Esophagus (tissue), 2 donors: ENCODE results near the gene PLA2G4E. TPM values are rescaled to one million over a fixed set of nuclear protein-coding genes. Genes with fewer than 3 reads are reported as not detected.
A peak's percentile ranks its signal among the peaks of the same experiment; 100 is the strongest.

Source experiments
- H3K27ac ChIP-seq, 2 donors: one replicate each; pipeline ENCODE4 v1.5.1; 2013; ENCODE audit warnings: low read depth in 2 of 2, mild to moderate bottlenecking in 2 of 2, inconsistent platforms in 1 of 2, low read length in 1 of 2, moderate library complexity in 1 of 2
- H3K27me3 ChIP-seq, 2 donors: one replicate each; pipeline ENCODE4 v1.6.1; 2013; ENCODE audit warnings: low read length in 2 of 2, control low read depth in 1 of 2, mild to moderate bottlenecking in 1 of 2; ENCODE audit not compliant: insufficient read depth in 2 of 2, control insufficient read depth in 1 of 2
- H3K36me3 ChIP-seq, 2 donors: one replicate each; pipeline ENCODE4 v1.6.1; 2013; ENCODE audit warnings: low read length in 1 of 2; ENCODE audit not compliant: control insufficient read depth in 2 of 2, insufficient read depth in 2 of 2
- H3K4me1 ChIP-seq, 2 donors: one replicate each; pipeline ENCODE4 v1.6.1; 2013; ENCODE audit warnings: low read length in 1 of 2; ENCODE audit not compliant: control insufficient read depth in 2 of 2, insufficient read depth in 2 of 2
- H3K4me3 ChIP-seq, 2 donors: one replicate each; pipeline ENCODE4 v1.5.1; 2013; ENCODE audit warnings: low read length in 2 of 2, mild to moderate bottlenecking in 2 of 2, low read depth in 1 of 2, moderate library complexity in 1 of 2
- H3K9me3 ChIP-seq, 2 donors: one replicate each; pipeline ENCODE4 v1.6.1; 2013; ENCODE audit warnings: mild to moderate bottlenecking in 2 of 2, low read depth in 1 of 2, low read length in 1 of 2, moderate library complexity in 1 of 2; ENCODE audit not compliant: control insufficient read depth in 2 of 2, insufficient read depth in 1 of 2
- WGBS, 2 donors: extraction: QIAGEN DNeasy Blood & Tissue Kit; methylation state at CpG; one replicate each; pipeline ENCODE4 v1.1.7; 2013; 5-methylcytosine and 5-hydroxymethylcytosine counted together
- polyA plus RNA-seq, 2 donors: library from polyadenylated mRNA; stranded (reverse); fragments of 200-250 nt; gene quantifications; one replicate each; pipeline ENCODE4 v1.2.3, GENCODE V29; 2013
- donor health status: healthy with polysubstance abuse.
- donor health status: Bipolar disorder and iron deficiency.

The PLA2G4E gene
- polyA plus RNA-seq, 2 donors, result 1.2 to 2.5 TPM

DNA sequence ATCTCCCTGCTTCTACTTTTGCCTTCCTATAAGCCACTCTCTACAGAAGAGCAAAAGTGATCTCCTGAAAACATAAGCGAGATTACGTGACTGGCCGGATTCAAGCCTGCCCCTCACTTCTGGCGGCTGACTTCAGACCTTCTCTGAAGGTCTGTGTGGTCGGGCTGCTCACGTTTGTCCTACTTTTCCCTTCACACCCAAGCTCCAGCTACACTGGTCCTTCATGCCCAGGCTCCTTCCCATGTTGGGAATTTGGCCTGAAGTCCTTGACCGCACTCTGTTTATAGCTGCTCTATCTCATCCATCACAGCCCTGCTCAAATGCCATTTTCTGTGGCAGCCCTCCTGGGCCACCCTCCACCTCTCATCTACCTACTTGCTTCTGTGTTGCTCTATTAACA lies 6.7 kb upstream of the PLA2G4E start:
- Histone ChIP-seq H3K9me3 (no peaks in the 10 kb centered on the region), H3K4me1 (peaks cover 0 to 6% of the 10 kb centered on the region in 2 donors), H3K27ac (no peak overlapping the region), H3K36me3 (no peaks in the 10 kb centered on the region), H3K4me3 (no peak overlapping the region), H3K27me3 (no peaks in the 10 kb centered on the region)
- 86 to 87% methylated on average over 7 of the region's 7 CpGs for WGBS, 2 donors

DNA sequence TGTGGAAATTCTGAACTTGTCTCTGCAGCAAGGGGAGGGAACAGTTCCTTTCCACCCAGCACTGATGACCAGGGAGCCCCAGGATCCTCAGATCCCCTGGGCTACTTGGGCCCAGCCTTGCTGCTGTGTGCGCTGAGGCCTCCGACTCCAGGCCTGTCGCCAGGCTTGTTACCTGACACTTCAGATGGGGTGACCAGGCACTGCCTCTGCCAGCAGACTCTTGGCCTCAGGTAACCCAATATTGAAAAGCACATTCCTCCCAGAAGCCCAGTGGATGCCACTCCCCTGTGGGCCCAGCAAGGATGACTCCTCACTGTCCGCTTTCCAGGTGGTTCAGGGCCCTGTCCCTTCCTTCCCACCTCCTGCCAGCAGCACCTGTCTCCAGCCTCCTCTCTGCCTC lies 3.5 kb upstream of the PLA2G4E start:
- Histone ChIP-seq H3K27ac (no peak overlapping the region), H3K4me1 (peaks cover 3 to 8% of the 10 kb centered on the region in 2 donors), H3K36me3 (no peaks in the 10 kb centered on the region), H3K9me3 (no peaks in the 10 kb centered on the region), H3K27me3 (no peaks in the 10 kb centered on the region), H3K4me3 (no peak overlapping the region)
- WGBS, 2 donors, result 70 to 75% methylated on average over 4 of the region's 4 CpGs

DNA sequence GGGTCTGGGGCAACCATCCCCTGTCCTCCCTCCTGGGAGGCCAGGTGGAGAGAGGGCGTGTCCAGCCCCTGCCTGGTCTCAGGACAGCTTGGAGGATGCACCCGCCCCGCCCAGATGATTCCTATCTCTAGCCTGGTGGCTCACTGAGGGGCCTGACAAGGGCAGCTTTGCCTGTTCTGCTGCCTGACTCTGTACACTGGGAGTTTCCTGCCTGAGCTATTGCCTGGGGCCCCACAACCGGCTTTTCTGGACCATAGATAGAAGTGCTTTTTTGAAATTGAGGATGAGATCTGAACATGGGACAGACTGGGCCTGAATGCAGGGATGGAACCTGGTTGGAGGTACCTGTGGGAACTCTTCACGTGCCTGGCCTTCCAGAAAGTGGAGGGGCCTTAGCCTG lies 751 bp upstream of the PLA2G4E start:
- H3K27me3 ChIP-seq, result no peaks in the 10 kb centered on the region
- H3K4me3 ChIP-seq, result no peak overlapping the region
- no peaks in the 10 kb centered on the region for H3K36me3 ChIP-seq
- peak overlapping the region; percentile 56 to 65 for H3K27ac ChIP-seq
- H3K4me1 ChIP-seq, result peaks cover 3 to 8% of the 10 kb centered on the region in 2 donors
- WGBS, 2 donors, result 72 to 82% methylated on average over 5 of the region's 5 CpGs
- no peaks in the 10 kb centered on the region for H3K9me3 ChIP-seq

GRCh38 chr15:42018306-42019224 lies 2.3 kb downstream of the PLA2G4E start:
- H3K27me3 ChIP-seq, result no peaks in the 10 kb centered on the region
- H3K9me3 ChIP-seq, result no peaks in the 10 kb centered on the region
- no peaks in the 10 kb centered on the region for H3K36me3 ChIP-seq
- no peak overlapping the region for H3K27ac ChIP-seq
- WGBS, 2 donors, result 72 to 74% methylated on average over 6 of the region's 6 CpGs
- peaks cover 3 to 5% of the 10 kb centered on the region in 2 donors for H3K4me1 ChIP-seq
- H3K4me3 ChIP-seq, result no peak overlapping the region

- peaks cover 3 to 5% of the 10 kb centered on the region in 2 donors for H3K4me1 ChIP-seq
- no peaks in the 10 kb centered on the region for H3K36me3 ChIP-seq
- 84 to 90% methylated on average over 6 of the region's 6 CpGs for WGBS, 2 donors
- no peak overlapping the region for H3K4me3 ChIP-seq
- H3K9me3 ChIP-seq, result no peaks in the 10 kb centered on the region
- H3K27ac ChIP-seq, result no peak overlapping the region
- no peaks in the 10 kb centered on the region for H3K27me3 ChIP-seq
These were observed 3.9 kb downstream of the PLA2G4E start for GRCh38 chr15:42016971-42017370.

DNA sequence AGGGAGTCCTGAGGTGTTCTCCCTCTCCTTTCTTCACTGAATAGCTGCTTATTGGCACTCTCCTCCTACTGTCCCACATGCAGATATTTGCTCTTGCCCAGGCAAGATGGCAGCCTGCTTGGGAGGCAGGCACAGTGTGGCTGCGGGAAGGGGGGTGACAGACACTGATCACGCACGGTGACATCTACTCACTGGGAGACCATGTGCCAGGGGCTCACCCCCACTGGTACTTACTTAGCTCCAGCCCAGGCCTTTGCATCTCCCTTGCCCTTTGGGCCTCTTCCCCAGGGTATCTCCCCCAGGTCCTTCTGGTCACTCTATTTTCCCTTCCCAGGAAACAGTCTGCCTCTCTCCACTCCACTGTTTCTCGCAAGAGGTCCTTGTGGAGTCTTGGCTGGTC lies 6.4 kb downstream of the PLA2G4E start:
- peaks cover 0 to 6% of the 10 kb centered on the region in 2 donors for H3K4me1 ChIP-seq
- 87 to 96% methylated on average over 4 of the region's 4 CpGs for WGBS, 2 donors

DNA sequence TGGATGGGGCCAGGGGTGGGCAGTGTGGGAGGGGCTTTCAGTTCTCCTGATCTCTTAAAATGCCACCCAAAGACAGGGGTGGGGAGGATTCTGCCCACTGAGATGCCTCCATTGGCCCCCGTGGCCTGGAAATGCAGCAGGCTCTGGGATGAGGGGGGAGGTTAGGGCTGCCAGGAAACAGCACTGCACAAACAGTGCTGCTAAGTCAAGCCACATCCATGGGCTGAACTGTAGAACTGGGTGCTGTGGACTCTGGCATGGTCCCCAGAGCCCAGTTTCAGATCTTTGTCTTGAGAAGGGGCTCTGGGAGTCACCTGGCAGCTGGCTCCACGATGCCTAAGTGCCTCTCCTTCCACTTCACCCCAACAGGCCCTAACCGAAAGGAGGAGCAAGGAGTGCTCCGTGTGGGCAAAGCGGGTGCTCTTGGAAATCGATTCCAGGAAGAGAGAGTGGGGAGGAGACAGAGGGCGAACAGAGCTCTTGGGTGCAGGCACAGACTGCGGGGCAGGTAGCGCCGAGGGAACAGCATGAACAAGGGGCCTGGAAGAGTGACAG lies 7.8 kb downstream of the PLA2G4E start:
- H3K4me1 ChIP-seq, result peaks cover 0 to 6% of the 10 kb centered on the region in 2 donors
- H3K9me3 ChIP-seq, result no peaks in the 10 kb centered on the region
- no peak overlapping the region for H3K4me3 ChIP-seq
- H3K36me3 ChIP-seq, result no peaks in the 10 kb centered on the region
- no peaks in the 10 kb centered on the region for H3K27me3 ChIP-seq
- H3K27ac ChIP-seq, result no peak overlapping the region
- 93% methylated on average over 10 of the region's 10 CpGs for WGBS, 2 donors

More for the DNA sequence above, 6.4 kb downstream of the PLA2G4E start:
- no peaks in the 10 kb centered on the region for H3K27me3 ChIP-seq
- H3K27ac ChIP-seq, result no peak overlapping the region
- H3K4me3 ChIP-seq, result no peak overlapping the region
- H3K36me3 ChIP-seq, result no peaks in the 10 kb centered on the region
- no peaks in the 10 kb centered on the region for H3K9me3 ChIP-seq

DNA sequence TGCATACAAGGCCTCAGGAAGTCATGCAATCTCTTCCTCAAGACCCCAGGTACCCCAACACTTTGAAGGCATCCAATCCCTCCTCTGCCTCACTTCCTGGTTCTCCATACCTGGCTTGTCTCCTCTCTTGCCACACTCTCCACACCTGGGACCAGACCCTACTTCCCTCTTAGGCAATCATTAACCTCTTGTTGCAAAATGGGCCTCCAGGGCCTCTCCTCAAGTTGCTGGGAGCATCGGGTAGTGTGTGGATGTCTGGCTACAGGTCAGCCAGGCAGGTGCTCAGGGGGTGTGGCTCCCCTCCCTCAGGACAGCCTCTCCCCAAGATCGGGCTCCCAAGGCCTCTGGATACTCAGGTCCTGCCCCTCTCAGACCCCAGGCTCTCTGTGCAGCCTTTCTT lies 8.6 kb downstream of the PLA2G4E start:
- Histone ChIP-seq H3K27ac (peak overlapping the region in 1 of 2 donors; percentile 94), H3K9me3 (no peaks in the 10 kb centered on the region), H3K4me1 (peaks cover 0 to 6% of the 10 kb centered on the region in 2 donors), H3K27me3 (no peaks in the 10 kb centered on the region), H3K4me3 (no peak overlapping the region), H3K36me3 (no peaks in the 10 kb centered on the region)
- WGBS, 2 donors, result 40 to 48% methylated on average over 2 of the region's 2 CpGs

- Histone ChIP-seq H3K27me3 (no peaks in the 10 kb centered on the region), H3K9me3 (no peaks in the 10 kb centered on the region), H3K27ac (peak overlapping the region; percentile 87 to 94), H3K4me3 (no peak overlapping the region), H3K4me1 (peaks cover 0 to 6% of the 10 kb centered on the region in 2 donors), H3K36me3 (no peaks in the 10 kb centered on the region)
- 59 to 72% methylated on average over 7 of the region's 7 CpGs for WGBS, 2 donors
These were observed 9.8 kb downstream of the PLA2G4E start for GRCh38 chr15:42011074-42011473.
